ENCODE data around the gene SPATA17. TPM values are rescaled to one million over a fixed set of nuclear protein-coding genes. Genes with fewer than 3 reads are reported as not detected.
A peak's percentile ranks its signal among the peaks of the same experiment; 100 is the strongest.

SPATA17 gene
- total and polyA plus RNA-seq, 8 donors = 0.12 to 2.3 (median 1.5) TPM; not detected in 3

GRCh38 chr1:217891966-217892365 is 260.8 kb downstream of the SPATA17 start:
- no peaks in the 10 kb centered on the region for H3K27me3 ChIP-seq
- no peaks in the 10 kb centered on the region for H3K36me3 ChIP-seq
- WGBS, 5 donors = 71 to 85% (median 79%) methylated on average over 2 of the region's 2 CpGs
- TF ChIP-seq POLR2A (IDR thresholded peaks at IDR 0.05) (no peak), POLR2AphosphoS5 (IDR thresholded peaks at IDR 0.05) (no peak), EP300 (IDR thresholded peaks at IDR 0.05) (no peak), CTCF (IDR thresholded peaks at IDR 0.05) (no peak)
- H3K4me1 ChIP-seq = no peaks in the 10 kb centered on the region
- H3K27ac ChIP-seq = no peak overlapping the region
- peaks cover 0 to 3% (median 0%) of the 10 kb centered on the region in 4 donors for H3K9me3 ChIP-seq
- intact Hi-C loops (cut with DNase I; ENCODE audit: low total_unique reads) = no loop called here
- H3K4me3 ChIP-seq = no peak overlapping the region
- DNase-seq = no peak

- Histone ChIP-seq H3K27me3 (no peaks in the 10 kb centered on the region), H3K4me3 (no peak overlapping the region), H3K9me3 (peaks cover 0 to 3% (median 0%) of the 10 kb centered on the region in 4 donors), H3K36me3 (no peaks in the 10 kb centered on the region), H3K27ac (no peak overlapping the region), H3K4me1 (no peaks in the 10 kb centered on the region)
- TF ChIP-seq EP300 (IDR thresholded peaks at IDR 0.05) = no peak
- no peak for TF ChIP-seq CTCF (IDR thresholded peaks at IDR 0.05)
- TF ChIP-seq POLR2AphosphoS5 (IDR thresholded peaks at IDR 0.05) = no peak
- TF ChIP-seq POLR2A (IDR thresholded peaks at IDR 0.05) = no peak
- intact Hi-C loops (cut with DNase I; ENCODE audit: low total_unique reads) = no loop called here
- WGBS, 5 donors = 62 to 81% (median 69%) methylated on average over 3 of the region's 3 CpGs
- DNase-seq = no peak
Observed at GRCh38 chr1:217892750-217893149, 261.6 kb downstream of the SPATA17 start.

DNA sequence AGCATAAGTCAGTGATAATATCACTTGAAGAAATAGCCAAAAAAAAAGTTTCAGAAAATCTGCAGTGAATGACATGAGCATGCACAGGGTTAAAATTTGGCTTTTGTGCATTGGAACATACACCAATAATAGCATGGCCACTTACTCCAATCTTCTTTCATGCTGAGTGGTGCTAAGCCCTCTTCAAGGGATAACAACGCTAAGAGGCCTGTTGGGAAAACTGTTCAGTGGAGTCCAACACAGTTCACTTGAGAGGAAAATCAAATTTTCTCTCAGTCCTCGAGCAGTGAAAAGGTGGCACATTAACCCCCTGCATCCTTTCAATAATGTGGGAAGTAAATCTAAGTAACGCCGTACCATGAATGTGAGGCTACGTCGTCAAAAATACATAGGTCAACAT is 264.7 kb downstream of the SPATA17 start:
- WGBS, 5 donors = 77 to 82% (median 78%) methylated on average over 6 of the region's 6 CpGs
- peaks cover 0 to 3% (median 0%) of the 10 kb centered on the region in 4 donors for H3K9me3 ChIP-seq
- TF ChIP-seq POLR2AphosphoS5 (IDR thresholded peaks at IDR 0.05) = no peak
- TF ChIP-seq EP300 (IDR thresholded peaks at IDR 0.05) = no peak
- no peak for TF ChIP-seq CTCF (IDR thresholded peaks at IDR 0.05)
- TF ChIP-seq POLR2A (IDR thresholded peaks at IDR 0.05) = no peak
- H3K27ac ChIP-seq = no peak overlapping the region
- intact Hi-C loops (cut with DNase I; ENCODE audit: low total_unique reads) = no loop called here
- no peak overlapping the region for H3K4me3 ChIP-seq
- DNase-seq = no peak
- H3K36me3 ChIP-seq = no peaks in the 10 kb centered on the region
- H3K4me1 ChIP-seq = no peaks in the 10 kb centered on the region
- no peaks in the 10 kb centered on the region for H3K27me3 ChIP-seq

DNA sequence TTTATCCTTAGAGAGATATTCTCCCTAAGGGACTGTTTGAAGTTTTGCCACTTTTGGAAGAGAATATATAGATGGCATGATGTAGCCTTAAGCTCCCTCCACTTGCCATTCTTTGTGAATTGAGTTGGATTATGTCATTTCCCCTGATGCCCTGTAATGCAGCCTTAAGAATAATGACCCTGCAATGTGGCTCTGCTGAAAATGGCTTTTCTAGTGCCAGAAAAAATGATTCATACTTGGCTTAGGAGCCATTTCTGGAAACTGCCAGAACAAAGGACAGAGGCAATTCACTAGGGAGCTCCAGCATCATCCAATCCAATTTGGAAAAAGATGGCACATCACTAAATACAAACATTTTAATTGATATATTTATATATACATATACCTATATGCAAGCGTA is 265.3 kb downstream of the SPATA17 start:
- intact Hi-C loops (cut with DNase I; ENCODE audit: low total_unique reads) = no loop called here
- WGBS, 5 donors = 83 to 91% (median 88%) methylated on average over 1 of the region's 1 CpG
- no peak overlapping the region for H3K27ac ChIP-seq
- no peaks in the 10 kb centered on the region for H3K36me3 ChIP-seq
- H3K9me3 ChIP-seq = peaks cover 0 to 3% (median 0%) of the 10 kb centered on the region in 4 donors
- no peaks in the 10 kb centered on the region for H3K27me3 ChIP-seq
- no peak for TF ChIP-seq POLR2AphosphoS5 (IDR thresholded peaks at IDR 0.05)
- no peak overlapping the region for H3K4me3 ChIP-seq
- peak in 1 of 2 donors; percentile 38 for DNase-seq
- H3K4me1 ChIP-seq = no peaks in the 10 kb centered on the region

DNA sequence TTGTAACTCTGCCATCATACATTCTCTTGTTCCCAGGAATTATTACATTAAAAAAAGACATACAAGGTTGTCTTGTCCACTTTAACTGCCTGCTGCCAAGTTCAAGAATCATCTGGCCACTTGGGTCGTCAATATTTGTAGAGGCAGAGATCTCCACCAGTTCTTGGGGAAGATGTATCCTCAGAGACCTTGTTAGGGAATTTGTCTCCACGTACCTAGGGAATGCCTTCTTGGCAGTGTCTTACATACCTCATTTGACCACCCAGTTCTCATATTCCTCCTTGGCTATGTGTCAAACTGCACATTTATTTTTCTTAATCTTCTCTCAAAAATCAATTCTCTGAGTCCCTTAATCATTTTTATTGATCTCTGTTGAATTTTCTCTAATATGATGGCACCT is 266.0 kb downstream of the SPATA17 start:
- peaks cover 0 to 3% (median 0%) of the 10 kb centered on the region in 4 donors for H3K9me3 ChIP-seq
- no peak overlapping the region for H3K27ac ChIP-seq
- DNase-seq = no peak
- TF ChIP-seq POLR2AphosphoS5 (IDR thresholded peaks at IDR 0.05) = no peak
- no peak for TF ChIP-seq CTCF (IDR thresholded peaks at IDR 0.05)
- TF ChIP-seq POLR2A (IDR thresholded peaks at IDR 0.05) = no peak
- no peak for TF ChIP-seq EP300 (IDR thresholded peaks at IDR 0.05)
- no peak overlapping the region for H3K4me3 ChIP-seq
- H3K27me3 ChIP-seq = no peaks in the 10 kb centered on the region
- intact Hi-C loops (cut with DNase I; ENCODE audit: low total_unique reads) = no loop called here
- 53 to 80% (median 67%) methylated on average over 2 of the region's 2 CpGs for WGBS, 5 donors
- H3K36me3 ChIP-seq = no peaks in the 10 kb centered on the region
- H3K4me1 ChIP-seq = no peaks in the 10 kb centered on the region

Data from stomach (tissue), 9 donors.